ENCODE data around the gene FOXRED2. TPM values are rescaled to one million over a fixed set of nuclear protein-coding genes. Genes with fewer than 3 reads are reported as not detected.
A peak's percentile ranks its signal among the peaks of the same experiment; 100 is the strongest.

The FOXRED2 gene
- total and polyA plus RNA-seq, 2 of the 8 experiments (the other 6 are each of a cell fraction or from before 2014, with no cell fraction given) = 11.5 to 27.8 TPM

DNA sequence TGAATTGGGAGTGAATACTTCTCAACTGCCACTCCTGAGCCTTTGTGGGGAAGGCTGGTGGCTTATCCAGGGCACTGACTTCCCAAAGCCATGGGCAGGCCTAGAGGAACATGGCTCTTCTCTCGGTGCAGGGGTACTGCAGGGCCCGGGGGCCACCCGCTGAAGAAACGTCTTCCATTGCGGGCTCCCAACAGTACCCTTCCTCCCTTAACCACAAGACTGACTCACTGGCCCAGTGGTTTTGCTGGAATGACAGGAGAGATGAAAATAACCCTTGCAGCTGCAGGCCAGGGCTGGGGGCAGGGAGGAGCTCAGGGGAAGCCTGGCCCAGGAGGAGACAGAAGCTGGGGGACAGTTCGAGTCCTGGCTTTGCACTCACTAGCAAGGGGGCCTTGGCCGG lies 38.9 kb downstream of the FOXRED2 start:
- WGBS, 2 experiments (ENCODE audit: extremely low coverage in 1 of 2, insufficient coverage in 1 of 2, insufficient read length in 1 of 2, insufficient replicate concordance in 2 of 2, low coverage in 1 of 2, low lambda C conversion rate in 2 of 2, missing lambda C conversion rate in 1 of 2) = 87% methylated on average over 7 of the region's 7 CpGs; no CpG with 5 or more reads in 1 of the 2 experiments
- Histone ChIP-seq H2BK5ac (ENCODE audit: low read depth, low read length) (peak overlapping the region; percentile 35; the same call in 1 of the 2 replicates), H3K4ac (replicated peaks; ENCODE audit: insufficient read length, low read depth, low read length) (no peak overlapping the region), H2AK5ac (ENCODE audit: low read depth, low read length) (0 out of 2 replicates have a peak overlapping the region, but pooled peaks have one; percentile 39), H4K20me1 (replicated peaks in 1 of 2; ENCODE audit: control insufficient read depth in 1 of 2, insufficient read depth in 2 of 2, low read length in 2 of 2) (no peaks in the 10 kb centered on the region), H3K36me3 (ENCODE audit: control insufficient read depth in 2 of 4, insufficient read depth in 4 of 4, low read length in 3 of 4) (0 out of 8 replicates have a peak, but pooled peaks cover 0 to 3% (median 0%) of the 10 kb centered on the region in 4 experiments), H3K79me2 (ENCODE audit: control insufficient read depth in 1 of 2, insufficient read depth in 2 of 2, low read length in 2 of 2) (no peaks in the 10 kb centered on the region), H3K56ac (replicated peaks; ENCODE audit: insufficient read length, low read depth, low read length) (no peak overlapping the region), H3K18ac (ENCODE audit: extremely low read depth, low read length) (no peak overlapping the region), H3K4me2 (ENCODE audit: insufficient read depth in 1 of 2, low read depth in 2 of 2, low read length in 2 of 2) (no peak overlapping the region), H2AFZ (ENCODE audit: low read length) (no peak overlapping the region), H4K91ac (replicated peaks; ENCODE audit: insufficient read length, low read length) (no peak overlapping the region), H3K4me1 (replicated peaks in 1 of 4; ENCODE audit: control insufficient read depth in 3 of 4, insufficient read depth in 4 of 4, low read length in 3 of 4) (peaks cover 0 to 2% (median 0%) of the 10 kb centered on the region in 4 experiments; a peak in 2 of 7 replicates), H4K8ac (ENCODE audit: extremely low read depth, insufficient read depth, low read length) (no peak overlapping the region), H4K5ac (ENCODE audit: insufficient read length, low read depth, low read length) (no peak overlapping the region), H2BK120ac (replicated peaks; ENCODE audit: low read depth, low read length) (no peak overlapping the region), H3K9ac (replicated peaks in 1 of 4; ENCODE audit: extremely low read depth in 1 of 4, low read depth in 3 of 4, low read length in 3 of 4) (no peak overlapping the region), H3K27me3 (replicated peaks in 1 of 4; ENCODE audit: control insufficient read depth in 3 of 4, extremely low read depth in 1 of 4, insufficient read depth in 3 of 4, low read length in 3 of 4) (no peaks in the 10 kb centered on the region), H2BK20ac (ENCODE audit: low read length) (no peak overlapping the region), H3K23me2 (ENCODE audit: low read depth, low read length) (no peaks in the 10 kb centered on the region), H2BK12ac (ENCODE audit: low read depth, low read length) (no peak overlapping the region), H3K79me1 (ENCODE audit: low read depth, low read length) (no peaks in the 10 kb centered on the region; the same call in 1 of the 2 replicates), H3K27ac (ENCODE audit: low read depth, low read length) (no peak overlapping the region), H3K9me3 (ENCODE audit: insufficient read depth in 2 of 2, low read depth in 1 of 2, low read length in 1 of 2) (no peaks in the 10 kb centered on the region), H3K14ac (ENCODE audit: insufficient read length) (no peak overlapping the region), H2BK15ac (ENCODE audit: low read length) (no peak overlapping the region), H3K23ac (ENCODE audit: insufficient read length) (no peak overlapping the region), H3K4me3 (ENCODE audit: extremely low read depth in 1 of 4, insufficient read depth in 2 of 4, low read depth in 3 of 4, low read length in 4 of 4) (no peak overlapping the region)
- FAIRE-seq (no peak), DNase-seq (ENCODE audit: low read depth in 1 of 2, low spot score in 2 of 2) (no peak)
- ChIA-PET POLR2A (ENCODE audit: partially characterized antibody) (interaction anchor here (0.9 to 2.8 kb wide), 4 partner anchors 9 to 139 kb away, joined by 3 to 12 read pairs (median 5); no protein-coding TSS in a partner anchor), CTCF (ENCODE audit: partially characterized antibody) (interaction anchor here (1.1 to 6.8 kb wide), 7 partner anchors 9 to 202 kb away, joined by 3 to 78 read pairs (median 5); no protein-coding TSS in a partner anchor)
- TF ChIP-seq MAFK (IDR thresholded peaks at IDR 0.05; ENCODE audit: low read depth, low read length) (no peak), JUN (IDR thresholded peaks at IDR 0.05; ENCODE audit: low read depth, low read length) (no peak)
